IMR-90 (cell line): ENCODE data around the gene LMO1. TPM values are rescaled to one million over a fixed set of nuclear protein-coding genes. Genes with fewer than 3 reads are reported as not detected.

Experiments
- ATAC-seq: fragments of 200-7000 bp; cut with Tn5 transposase; 2 replicates; pipeline ENCODE4 v1.9.1; 2020; ENCODE audit warnings: low read depth, mild to moderate bottlenecking, moderate library complexity
- Bru-seq: library from RNA; stranded (reverse); fragments of 400-500 nt; gene quantifications from one replicate; lab custom pipeline; 2021; lab: Mats Ljungman, UMichigan
- BruChase-seq, 2 experiments: library from RNA; stranded (reverse); fragments of 400-500 nt; gene quantifications; one replicate each; lab custom pipeline; 2021; lab: Mats Ljungman, UMichigan
- BruUV-seq: library from RNA; stranded (reverse); fragments of 400-500 nt; replicated peaks from 2 replicates; lab custom pipeline; 2021; lab: Mats Ljungman, UMichigan
- CTCF ChIA-PET: fragments of 300-600 bp; formaldehyde crosslinking; extraction: SDS; loops from one replicate; lab custom pipeline; 2021; ENCODE audit warnings: antibody characterized with exemption; lab: Yijun Ruan, JAX
- POLR2A ChIA-PET: fragments of 300-600 bp; sonication (Branson Sonifier 250); formaldehyde crosslinking; loops from one replicate; lab custom pipeline; 2022; ENCODE audit warnings: antibody characterized with exemption; ENCODE audit not compliant: unreplicated experiment; lab: Charles Lee
- DNase-seq: peaks from one replicate; pipeline ENCODE4 v3.0.0; 2013
- H2AFZ ChIP-seq: replicated peaks from 2 replicates; pipeline ENCODE3; 2013; ENCODE audit warnings: low read length, mild to moderate bottlenecking; ENCODE audit not compliant: poor library complexity
- H2AK5ac ChIP-seq: 2 replicates; pipeline ENCODE4 v1.6.1; 2013; ENCODE audit warnings: low read depth, low read length, inconsistent platforms
- H2AK9ac ChIP-seq: replicated peaks from 2 replicates; pipeline ENCODE3; 2013; ENCODE audit warnings: mild to moderate bottlenecking, low read depth, low read length, moderate library complexity; ENCODE audit not compliant: poor library complexity
- H2BK120ac ChIP-seq: 2 replicates; pipeline ENCODE4 v1.6.1; 2013; ENCODE audit warnings: low read depth, low read length, inconsistent platforms
- H2BK15ac ChIP-seq: 3 replicates; pipeline ENCODE4 v1.6.1; 2013; ENCODE audit warnings: low read depth, low read length, inconsistent platforms
- H2BK20ac ChIP-seq: 2 replicates; pipeline ENCODE4 v1.6.1; 2013; ENCODE audit warnings: low read depth, mild to moderate bottlenecking, inconsistent platforms, low read length, moderate library complexity
- H2BK5ac ChIP-seq: 2 replicates; pipeline ENCODE4 v1.6.1; 2013; ENCODE audit warnings: mild to moderate bottlenecking, low read depth, low read length, inconsistent platforms; ENCODE audit not compliant: poor library complexity, severe bottlenecking
- H3K14ac ChIP-seq: replicated peaks from 2 replicates; pipeline ENCODE4 v1.6.1; 2013; ENCODE audit warnings: low read depth, low read length, inconsistent platforms
- H3K18ac ChIP-seq: 2 replicates; pipeline ENCODE4 v1.6.1; 2013; ENCODE audit warnings: low read depth, low read length, control low read depth
- H3K23ac ChIP-seq: 2 replicates; pipeline ENCODE4 v1.6.1; 2013; ENCODE audit warnings: low read depth, low read length, inconsistent platforms
- H3K27ac ChIP-seq: 2 replicates; pipeline ENCODE4 v1.5.1; 2013; ENCODE audit warnings: mild to moderate bottlenecking, control low read depth, low read length; ENCODE audit not compliant: insufficient read depth
- H3K27me3 ChIP-seq: 2 replicates; pipeline ENCODE4 v1.6.1; 2013; ENCODE audit warnings: low read length; ENCODE audit not compliant: control insufficient read depth, insufficient read depth
- H3K36me3 ChIP-seq: 2 replicates; pipeline ENCODE4 v1.6.1; 2013; ENCODE audit warnings: low read length, mixed read lengths; ENCODE audit not compliant: control insufficient read depth, insufficient read depth
- H3K4ac ChIP-seq: 2 replicates; pipeline ENCODE4 v1.6.1; 2013; ENCODE audit warnings: low read depth, low read length, inconsistent platforms
- H3K4me1 ChIP-seq: 2 replicates; pipeline ENCODE4 v1.6.1; 2013; ENCODE audit warnings: low read length, mixed read lengths; ENCODE audit not compliant: control insufficient read depth, insufficient read depth
- H3K4me2 ChIP-seq: 2 replicates; pipeline ENCODE4 v1.6.1; 2013; ENCODE audit warnings: low read depth, mild to moderate bottlenecking, control low read depth, low read length, moderate library complexity
- H3K4me3 ChIP-seq: 2 replicates; pipeline ENCODE4 v1.5.1; 2013; ENCODE audit warnings: low read depth, mild to moderate bottlenecking, control low read depth, low read length, moderate library complexity; ENCODE audit not compliant: insufficient read depth
- H3K56ac ChIP-seq: 2 replicates; pipeline ENCODE4 v1.6.1; 2013; ENCODE audit warnings: low read length, inconsistent platforms; ENCODE audit not compliant: insufficient read depth; ENCODE audit errors: extremely low read depth
- H3K79me1 ChIP-seq, 2 experiments: 2 replicates each; pipeline ENCODE4 v1.6.1; 2013; ENCODE audit warnings: low read length in 2 of 2, inconsistent platforms in 1 of 2, low read depth in 1 of 2
- H3K9ac ChIP-seq: 2 replicates; pipeline ENCODE4 v1.6.1; 2013; ENCODE audit warnings: low read depth, low read length, control low read depth
- H3K9me1 ChIP-seq: 2 replicates; pipeline ENCODE4 v1.6.1; 2013; ENCODE audit warnings: low read length, inconsistent platforms; ENCODE audit not compliant: insufficient read depth
- H3K9me3 ChIP-seq: 2 replicates; pipeline ENCODE4 v1.6.1; 2013; ENCODE audit warnings: low read length; ENCODE audit not compliant: control insufficient read depth, insufficient read depth
- H4K20me1 ChIP-seq: 2 replicates; pipeline ENCODE4 v1.6.1; 2013; ENCODE audit warnings: low read length, inconsistent platforms; ENCODE audit not compliant: insufficient read depth
- H4K5ac ChIP-seq: 2 replicates; pipeline ENCODE4 v1.6.1; 2013; ENCODE audit warnings: mild to moderate bottlenecking, low read depth, low read length, control low read depth
- H4K8ac ChIP-seq, 2 experiments: 2 replicates each; pipeline ENCODE4 v1.6.1; 2013; ENCODE audit warnings: low read depth in 2 of 2, low read length in 2 of 2, control low read depth in 1 of 2, inconsistent platforms in 1 of 2
- H4K91ac ChIP-seq: 2 replicates; pipeline ENCODE4 v1.6.1; 2013; ENCODE audit warnings: low read depth, low read length, inconsistent platforms; ENCODE audit not compliant: insufficient read depth
- NFE2L2 ChIP-seq: fragments of 150-350 bp; IDR thresholded peaks from 2 replicates; pipeline ENCODE4 v1.6.1; 2016; ENCODE audit warnings: low read depth, mild to moderate bottlenecking, low read length
- RAD21 ChIP-seq: IDR thresholded peaks from 2 replicates; pipeline ENCODE4 v1.6.1; 2012; ENCODE audit warnings: low read length, improper control_type of control experiment
- RCOR1 ChIP-seq: IDR thresholded peaks from 2 replicates; pipeline ENCODE4 v1.6.1; 2012; ENCODE audit warnings: mild to moderate bottlenecking, low read length, improper control_type of control experiment; ENCODE audit not compliant: insufficient replicate concordance
- SMC3 ChIP-seq: fragments of 150-350 bp; IDR thresholded peaks from 2 replicates; pipeline ENCODE4 v1.6.1; 2016; ENCODE audit warnings: low read depth, mild to moderate bottlenecking, antibody characterized with exemption, low read length, moderate library complexity
- WGBS, 2 experiments: methylation state at CpG; one replicate each; pipeline versions ENCODE4 v1.1.5 to v1.1.7; 2013; ENCODE audit warnings: missing lambda C conversion rate in 2 of 2; ENCODE audit not compliant: insufficient read length in 1 of 2; ENCODE audit errors: extremely low coverage in 2 of 2; 5-methylcytosine and 5-hydroxymethylcytosine counted together
- dilution Hi-C: fragments of 300-500 bp; cut with HindIII; formaldehyde crosslinking; loops from one replicate; pipeline ENCODE4 v1.14.3; 2018; ENCODE audit warnings: low sequenced_read_pairs; ENCODE audit not compliant: unreplicated experiment
- in situ Hi-C: fragments of 300-500 bp; cut with MboI; formaldehyde crosslinking; loops from 3 replicates; pipeline ENCODE4 v1.14.3; 2019; ENCODE audit warnings: low sequenced_read_pairs, inconsistent platforms, mixed read lengths
- intact Hi-C: fragments of 100-400 bp; cut with micrococcal nuclease; formaldehyde crosslinking; loops from 2 replicates; pipeline ENCODE4 v1.10.0; 2022
- long read RNA-seq: library from polyadenylated mRNA; unstranded; transcript quantifications from one replicate; pipeline ENCODE4 v2.0.0, GENCODE V29; 2021; ENCODE audit not compliant: unreplicated experiment
- polyA plus RNA-seq, 3 experiments: library from polyadenylated mRNA; depleted of rRNA; stranded (reverse); fragments of >200 nt; gene quantifications; 2 replicates each; pipeline ENCODE4 v1.2.3, GENCODE V29; 2012; ENCODE audit warnings: low replicate concordance in 1 of 3
- total RNA-seq: library from RNA; depleted of rRNA; stranded (reverse); fragments of >200 nt; gene quantifications from 2 replicates; pipeline ENCODE4 v1.2.3, GENCODE V29; 2012; rRNA removed
- TF ChIP-seq, protein P1 (sequence below): conservative IDR thresholded peaks from 2 replicates; pipeline ENCODE4 v1.5.1; 2012; ENCODE audit warnings: mild to moderate bottlenecking, low read depth, low read length, improper control_type of control experiment

Gene LMO1
- not detected in 2 replicates for total RNA-seq
- not detected in 2 replicates for polyA plus RNA-seq (2012; rRNA removed)
- not detected in 2 replicates for polyA plus RNA-seq (2012; cell fraction: cytosol; rRNA removed)
- not detected in 2 replicates for polyA plus RNA-seq (2012; cell fraction: nucleus; rRNA removed; ENCODE audit: low replicate concordance)
- percentile 6 among the genes with signal in this experiment for Bru-seq, nascent RNA
- percentile 5 among the genes with signal in this experiment for BruChase-seq, experiment 1, labeled RNA remaining after a 6-hour chase
- BruChase-seq, experiment 2, labeled RNA remaining after a 2-hour chase, result percentile 4 among the genes with signal in this experiment
- long read RNA-seq, result 0 reads

DNA sequence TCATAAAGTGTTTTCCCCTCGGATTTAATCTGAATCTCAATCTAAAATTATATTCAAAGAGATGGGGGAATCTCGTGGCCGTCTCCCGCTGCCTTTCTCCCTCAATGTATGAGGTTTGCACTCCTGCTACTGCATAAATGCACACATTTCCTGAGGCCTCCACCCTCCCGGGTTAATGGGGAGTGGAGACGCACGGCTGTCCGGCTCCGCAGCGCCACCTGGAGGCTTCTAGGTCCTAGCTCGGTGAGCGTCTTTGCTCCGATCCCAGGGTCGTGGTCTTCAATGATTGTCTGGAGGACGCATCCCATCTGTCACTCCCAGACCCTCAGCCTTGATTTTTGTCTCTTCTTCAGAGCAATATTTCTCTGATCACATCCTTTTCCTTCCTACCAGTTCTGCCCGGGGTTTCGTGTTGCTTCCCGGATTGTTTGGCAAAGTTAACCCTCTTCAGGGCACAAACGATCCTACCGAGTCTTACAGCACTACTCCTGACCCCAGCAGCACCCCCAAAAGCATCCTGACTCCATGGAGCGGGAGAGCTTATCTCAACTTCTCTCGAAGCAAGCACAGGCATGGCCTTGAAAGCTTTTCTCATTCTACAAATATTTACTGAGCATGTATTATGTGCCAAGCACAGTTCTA is at the start of gene LMO1:
Gene LMO1 (minus strand): TSS at position 110 of the 642 bp plus-strand sequence. CDS start 516 bp downstream, outside the sequence.
- Histone ChIP-seq H3K23ac (no peak within 1 kb of the TSS), H3K4me3 (peak within 1 kb of the TSS; percentile 27), H3K9me1 (no peaks in the 10 kb centered on the region), H2BK20ac (no peak within 1 kb of the TSS), H3K4me1 (no peaks in the 10 kb centered on the region; the same call in 1 of the 2 replicates), H3K27me3 (peaks cover 84% of the 10 kb centered on the region), H2BK120ac (no peak within 1 kb of the TSS), H3K9ac (no peak within 1 kb of the TSS), H2BK5ac (no peak within 1 kb of the TSS), H3K36me3 (no peaks in the 10 kb centered on the region), H2AK5ac (no peak within 1 kb of the TSS), H3K56ac (no peak within 1 kb of the TSS), H4K8ac (no peak within 1 kb of the TSS), H2AK9ac (peak within 1 kb of the TSS; percentile 56), H2AFZ (peak within 1 kb of the TSS; percentile 84), H4K5ac (no peak within 1 kb of the TSS), H3K9me3 (no peaks in the 10 kb centered on the region), H3K27ac (no peak within 1 kb of the TSS), H3K4me2 (peak within 1 kb of the TSS; percentile 88), H2BK15ac (no peak within 1 kb of the TSS), H4K91ac (no peak within 1 kb of the TSS), H3K18ac (no peak within 1 kb of the TSS), H3K14ac (no peak within 1 kb of the TSS), H4K20me1 (no peaks in the 10 kb centered on the region), H3K4ac (no peak within 1 kb of the TSS), H3K79me1 (no peaks in the 10 kb centered on the region)
- no TSS peak for BruUV-seq
- ChIA-PET POLR2A (no interaction called here), CTCF (interaction anchor here (0.7 to 2.5 kb wide), 8 partner anchors 9 to 272 kb away, joined by 3 to 9 read pairs (median 4); no protein-coding TSS in a partner anchor)
- DNase-seq, result peak; percentile 62
- intact Hi-C loops, result loop anchor here (1.0 to 5.0 kb wide), 4 partner anchors 39 to 258 kb away; no protein-coding TSS in a partner anchor
- TF ChIP-seq SMC3 (peak; percentile 49), NFE2L2 (no peak), RAD21 (peak; percentile 58), RCOR1 (no peak)
- TF ChIP-seq, protein P1, sequence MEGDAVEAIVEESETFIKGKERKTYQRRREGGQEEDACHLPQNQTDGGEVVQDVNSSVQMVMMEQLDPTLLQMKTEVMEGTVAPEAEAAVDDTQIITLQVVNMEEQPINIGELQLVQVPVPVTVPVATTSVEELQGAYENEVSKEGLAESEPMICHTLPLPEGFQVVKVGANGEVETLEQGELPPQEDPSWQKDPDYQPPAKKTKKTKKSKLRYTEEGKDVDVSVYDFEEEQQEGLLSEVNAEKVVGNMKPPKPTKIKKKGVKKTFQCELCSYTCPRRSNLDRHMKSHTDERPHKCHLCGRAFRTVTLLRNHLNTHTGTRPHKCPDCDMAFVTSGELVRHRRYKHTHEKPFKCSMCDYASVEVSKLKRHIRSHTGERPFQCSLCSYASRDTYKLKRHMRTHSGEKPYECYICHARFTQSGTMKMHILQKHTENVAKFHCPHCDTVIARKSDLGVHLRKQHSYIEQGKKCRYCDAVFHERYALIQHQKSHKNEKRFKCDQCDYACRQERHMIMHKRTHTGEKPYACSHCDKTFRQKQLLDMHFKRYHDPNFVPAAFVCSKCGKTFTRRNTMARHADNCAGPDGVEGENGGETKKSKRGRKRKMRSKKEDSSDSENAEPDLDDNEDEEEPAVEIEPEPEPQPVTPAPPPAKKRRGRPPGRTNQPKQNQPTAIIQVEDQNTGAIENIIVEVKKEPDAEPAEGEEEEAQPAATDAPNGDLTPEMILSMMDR, result peak; percentile 77
- dilution Hi-C loops, result no loop called here
- ATAC-seq, result peak; percentile 81
- in situ Hi-C loops, result no loop called here
- WGBS, 2 experiments, result 4% methylated on average over 12 of the region's 22 CpGs; no CpG with 5 or more reads in 1 of the 2 experiments
